ENCODE results near the gene NSRP1.

NSRP1 gene

DNA sequence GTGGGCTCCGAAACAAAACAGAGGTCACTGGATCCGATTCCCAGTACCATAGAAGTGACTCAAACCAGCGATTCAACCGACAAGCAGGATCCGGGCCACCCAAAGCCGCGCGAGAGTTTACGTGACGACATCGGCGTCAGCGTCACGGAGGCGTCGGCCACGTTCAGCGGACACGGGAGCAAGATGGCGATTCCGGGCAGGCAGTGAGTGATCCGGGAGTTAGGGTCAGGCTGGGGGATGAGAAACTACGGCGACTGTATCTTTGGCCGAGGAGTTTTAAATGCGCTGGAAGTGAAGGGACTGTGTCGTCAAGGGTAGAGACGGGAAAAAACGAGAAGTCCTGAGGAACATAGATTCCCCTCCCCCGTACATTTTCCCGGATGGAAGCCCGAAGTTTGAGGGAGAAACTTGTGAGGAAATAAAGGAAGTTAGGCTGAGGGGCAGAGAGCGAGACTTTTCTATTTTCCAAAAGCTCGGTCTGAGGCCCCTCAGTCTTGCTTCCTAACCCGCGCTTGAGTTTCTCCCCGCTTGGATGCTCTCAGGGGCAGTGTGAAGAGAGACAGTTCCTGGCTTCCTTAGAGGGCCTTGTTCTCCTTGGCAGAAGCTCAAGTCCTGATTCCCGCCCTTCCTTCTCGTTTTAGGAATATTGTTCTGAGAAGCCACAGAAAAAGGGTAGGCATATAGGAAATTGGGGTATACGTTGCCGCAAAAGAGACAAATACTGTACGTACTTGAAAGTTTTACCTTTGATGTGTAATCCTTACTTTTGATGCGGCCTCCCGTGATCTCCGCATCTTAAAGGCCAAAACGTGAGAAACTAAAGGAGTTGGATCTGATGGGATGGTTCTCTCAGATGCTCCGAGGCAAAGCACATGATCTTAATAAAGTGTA is at the start of gene NSRP1 (continued):
- TF ChIP-seq ZNF341 (tag by site-specific recombination; IDR thresholded peaks at IDR 0.05; ENCODE audit: low read depth): 0 out of 2 replicates have a peak, but pooled peaks have one; percentile 9
- TF ChIP-seq, protein P1, sequence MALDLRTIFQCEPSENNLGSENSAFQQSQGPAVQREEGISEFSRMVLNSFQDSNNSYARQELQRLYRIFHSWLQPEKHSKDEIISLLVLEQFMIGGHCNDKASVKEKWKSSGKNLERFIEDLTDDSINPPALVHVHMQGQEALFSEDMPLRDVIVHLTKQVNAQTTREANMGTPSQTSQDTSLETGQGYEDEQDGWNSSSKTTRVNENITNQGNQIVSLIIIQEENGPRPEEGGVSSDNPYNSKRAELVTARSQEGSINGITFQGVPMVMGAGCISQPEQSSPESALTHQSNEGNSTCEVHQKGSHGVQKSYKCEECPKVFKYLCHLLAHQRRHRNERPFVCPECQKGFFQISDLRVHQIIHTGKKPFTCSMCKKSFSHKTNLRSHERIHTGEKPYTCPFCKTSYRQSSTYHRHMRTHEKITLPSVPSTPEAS (tag by site-specific recombination; IDR thresholded peaks at IDR 0.05): 0 out of 2 replicates have a peak, but pooled peaks have one; percentile 28
- peak; percentile 94 for TF ChIP-seq ZBTB21 (tag by site-specific recombination; IDR thresholded peaks at IDR 0.05)
- TF ChIP-seq REPIN1 (tag by site-specific recombination; IDR thresholded peaks at IDR 0.05; ENCODE audit: low read depth): 0 out of 2 replicates have a peak, but pooled peaks have one; percentile 63
- peak; percentile 89; the same call in 1 of the 2 replicates for TF ChIP-seq ZNF2 (tag by site-specific recombination; IDR thresholded peaks at IDR 0.05)
- 0 out of 2 replicates have a peak, but pooled peaks have one; percentile 12 for TF ChIP-seq ZNF654 (tag by site-specific recombination; IDR thresholded peaks at IDR 0.05; ENCODE audit: low read depth)
- TF ChIP-seq ZFHX2 (tag by site-specific recombination; conservative IDR thresholded peaks at IDR 0.05): peak; percentile 46; the same call in 1 of the 2 replicates
- TF ChIP-seq, protein P2, sequence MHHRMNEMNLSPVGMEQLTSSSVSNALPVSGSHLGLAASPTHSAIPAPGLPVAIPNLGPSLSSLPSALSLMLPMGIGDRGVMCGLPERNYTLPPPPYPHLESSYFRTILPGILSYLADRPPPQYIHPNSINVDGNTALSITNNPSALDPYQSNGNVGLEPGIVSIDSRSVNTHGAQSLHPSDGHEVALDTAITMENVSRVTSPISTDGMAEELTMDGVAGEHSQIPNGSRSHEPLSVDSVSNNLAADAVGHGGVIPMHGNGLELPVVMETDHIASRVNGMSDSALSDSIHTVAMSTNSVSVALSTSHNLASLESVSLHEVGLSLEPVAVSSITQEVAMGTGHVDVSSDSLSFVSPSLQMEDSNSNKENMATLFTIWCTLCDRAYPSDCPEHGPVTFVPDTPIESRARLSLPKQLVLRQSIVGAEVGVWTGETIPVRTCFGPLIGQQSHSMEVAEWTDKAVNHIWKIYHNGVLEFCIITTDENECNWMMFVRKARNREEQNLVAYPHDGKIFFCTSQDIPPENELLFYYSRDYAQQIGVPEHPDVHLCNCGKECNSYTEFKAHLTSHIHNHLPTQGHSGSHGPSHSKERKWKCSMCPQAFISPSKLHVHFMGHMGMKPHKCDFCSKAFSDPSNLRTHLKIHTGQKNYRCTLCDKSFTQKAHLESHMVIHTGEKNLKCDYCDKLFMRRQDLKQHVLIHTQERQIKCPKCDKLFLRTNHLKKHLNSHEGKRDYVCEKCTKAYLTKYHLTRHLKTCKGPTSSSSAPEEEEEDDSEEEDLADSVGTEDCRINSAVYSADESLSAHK (tag by site-specific recombination; IDR thresholded peaks at IDR 0.05): peak; percentile 42; the same call in 1 of the 2 replicates
- TF ChIP-seq, protein P3, sequence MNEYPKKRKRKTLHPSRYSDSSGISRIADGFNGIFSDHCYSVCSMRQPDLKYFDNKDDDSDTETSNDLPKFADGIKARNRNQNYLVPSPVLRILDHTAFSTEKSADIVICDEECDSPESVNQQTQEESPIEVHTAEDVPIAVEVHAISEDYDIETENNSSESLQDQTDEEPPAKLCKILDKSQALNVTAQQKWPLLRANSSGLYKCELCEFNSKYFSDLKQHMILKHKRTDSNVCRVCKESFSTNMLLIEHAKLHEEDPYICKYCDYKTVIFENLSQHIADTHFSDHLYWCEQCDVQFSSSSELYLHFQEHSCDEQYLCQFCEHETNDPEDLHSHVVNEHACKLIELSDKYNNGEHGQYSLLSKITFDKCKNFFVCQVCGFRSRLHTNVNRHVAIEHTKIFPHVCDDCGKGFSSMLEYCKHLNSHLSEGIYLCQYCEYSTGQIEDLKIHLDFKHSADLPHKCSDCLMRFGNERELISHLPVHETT (tag by site-specific recombination; IDR thresholded peaks at IDR 0.05): peak; percentile 94
- TF ChIP-seq ZNF629 (tag by site-specific recombination; IDR thresholded peaks at IDR 0.05): peak; percentile 97
- peak; percentile 83 for TF ChIP-seq SP7 (tag by site-specific recombination; IDR thresholded peaks at IDR 0.05)
- peak; percentile 42 for TF ChIP-seq KLF8 (tag by site-specific recombination; IDR thresholded peaks at IDR 0.05)
- TF ChIP-seq, protein P4, sequence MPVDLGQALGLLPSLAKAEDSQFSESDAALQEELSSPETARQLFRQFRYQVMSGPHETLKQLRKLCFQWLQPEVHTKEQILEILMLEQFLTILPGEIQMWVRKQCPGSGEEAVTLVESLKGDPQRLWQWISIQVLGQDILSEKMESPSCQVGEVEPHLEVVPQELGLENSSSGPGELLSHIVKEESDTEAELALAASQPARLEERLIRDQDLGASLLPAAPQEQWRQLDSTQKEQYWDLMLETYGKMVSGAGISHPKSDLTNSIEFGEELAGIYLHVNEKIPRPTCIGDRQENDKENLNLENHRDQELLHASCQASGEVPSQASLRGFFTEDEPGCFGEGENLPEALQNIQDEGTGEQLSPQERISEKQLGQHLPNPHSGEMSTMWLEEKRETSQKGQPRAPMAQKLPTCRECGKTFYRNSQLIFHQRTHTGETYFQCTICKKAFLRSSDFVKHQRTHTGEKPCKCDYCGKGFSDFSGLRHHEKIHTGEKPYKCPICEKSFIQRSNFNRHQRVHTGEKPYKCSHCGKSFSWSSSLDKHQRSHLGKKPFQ (tag by site-specific recombination; IDR thresholded peaks at IDR 0.05): peak; percentile 44
- no peak for TF ChIP-seq ZNF214 (tag by site-specific recombination; IDR thresholded peaks at IDR 0.05; ENCODE audit: borderline replicate concordance)
- TF ChIP-seq, protein P5, sequence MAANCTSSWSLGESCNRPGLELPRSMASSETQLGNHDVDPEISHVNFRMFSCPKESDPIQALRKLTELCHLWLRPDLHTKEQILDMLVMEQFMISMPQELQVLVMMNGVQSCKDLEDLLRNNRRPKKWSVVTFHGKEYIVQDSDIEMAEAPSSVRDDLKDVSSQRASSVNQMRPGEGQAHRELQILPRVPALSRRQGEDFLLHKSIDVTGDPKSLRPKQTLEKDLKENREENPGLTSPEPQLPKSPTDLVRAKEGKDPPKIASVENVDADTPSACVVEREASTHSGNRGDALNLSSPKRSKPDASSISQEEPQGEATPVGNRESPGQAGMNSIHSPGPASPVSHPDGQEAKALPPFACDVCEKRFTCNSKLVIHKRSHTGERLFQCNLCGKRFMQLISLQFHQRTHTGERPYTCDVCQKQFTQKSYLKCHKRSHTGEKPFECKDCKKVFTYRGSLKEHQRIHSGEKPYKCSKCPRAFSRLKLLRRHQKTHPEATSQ (tag by site-specific recombination; IDR thresholded peaks at IDR 0.05): no peak
- TF ChIP-seq, protein P6, sequence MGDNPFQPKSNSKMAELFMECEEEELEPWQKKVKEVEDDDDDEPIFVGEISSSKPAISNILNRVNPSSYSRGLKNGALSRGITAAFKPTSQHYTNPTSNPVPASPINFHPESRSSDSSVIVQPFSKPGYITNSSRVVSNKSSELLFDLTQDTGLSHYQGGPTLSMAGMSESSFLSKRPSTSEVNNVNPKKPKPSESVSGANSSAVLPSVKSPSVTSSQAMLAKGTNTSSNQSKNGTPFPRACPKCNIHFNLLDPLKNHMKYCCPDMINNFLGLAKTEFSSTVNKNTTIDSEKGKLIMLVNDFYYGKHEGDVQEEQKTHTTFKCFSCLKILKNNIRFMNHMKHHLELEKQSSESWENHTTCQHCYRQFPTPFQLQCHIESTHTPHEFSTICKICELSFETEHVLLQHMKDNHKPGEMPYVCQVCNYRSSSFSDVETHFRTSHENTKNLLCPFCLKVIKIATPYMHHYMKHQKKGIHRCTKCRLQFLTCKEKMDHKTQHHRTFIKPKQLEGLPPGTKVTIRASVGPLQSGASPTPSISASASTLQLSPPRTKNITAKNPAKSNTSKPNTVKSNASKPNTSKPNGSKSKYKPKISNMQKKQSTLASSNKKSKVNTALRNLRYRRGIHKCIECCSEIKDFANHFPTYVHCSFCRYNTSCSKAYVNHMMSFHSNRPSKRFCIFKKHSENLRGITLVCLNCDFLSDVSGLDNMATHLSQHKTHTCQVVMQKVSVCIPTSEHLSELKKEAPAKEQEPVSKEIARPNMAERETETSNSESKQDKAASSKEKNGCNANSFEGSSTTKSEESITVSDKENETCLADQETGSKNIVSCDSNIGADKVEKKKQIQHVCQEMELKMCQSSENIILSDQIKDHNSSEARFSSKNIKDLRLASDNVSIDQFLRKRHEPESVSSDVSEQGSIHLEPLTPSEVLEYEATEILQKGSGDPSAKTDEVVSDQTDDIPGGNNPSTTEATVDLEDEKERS (tag by site-specific recombination; IDR thresholded peaks at IDR 0.05): peak; percentile 84; the same call in 1 of the 2 replicates
- no peak for TF ChIP-seq ZNF10 (tag by site-specific recombination; IDR thresholded peaks at IDR 0.05)
- TF ChIP-seq ZNF585B (tag by site-specific recombination; IDR thresholded peaks at IDR 0.05): no peak
- peak; percentile 54; the same call in 1 of the 2 replicates for TF ChIP-seq ZFP37 (tag by site-specific recombination; IDR thresholded peaks at IDR 0.05)
- TF ChIP-seq, protein P7, sequence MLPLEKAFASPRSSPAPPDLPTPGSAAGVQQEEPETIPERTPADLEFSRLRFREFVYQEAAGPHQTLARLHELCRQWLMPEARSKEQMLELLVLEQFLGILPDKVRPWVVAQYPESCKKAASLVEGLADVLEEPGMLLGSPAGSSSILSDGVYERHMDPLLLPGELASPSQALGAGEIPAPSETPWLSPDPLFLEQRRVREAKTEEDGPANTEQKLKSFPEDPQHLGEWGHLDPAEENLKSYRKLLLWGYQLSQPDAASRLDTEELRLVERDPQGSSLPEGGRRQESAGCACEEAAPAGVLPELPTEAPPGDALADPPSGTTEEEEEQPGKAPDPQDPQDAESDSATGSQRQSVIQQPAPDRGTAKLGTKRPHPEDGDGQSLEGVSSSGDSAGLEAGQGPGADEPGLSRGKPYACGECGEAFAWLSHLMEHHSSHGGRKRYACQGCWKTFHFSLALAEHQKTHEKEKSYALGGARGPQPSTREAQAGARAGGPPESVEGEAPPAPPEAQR (tag by site-specific recombination; IDR thresholded peaks at IDR 0.05): 0 out of 2 replicates have a peak, but pooled peaks have one; percentile 59
- TF ChIP-seq ZNF175 (tag by site-specific recombination; IDR thresholded peaks at IDR 0.05): no peak
- TF ChIP-seq ZNF544 (tag by site-specific recombination; IDR thresholded peaks at IDR 0.05): no peak
- peak; percentile 93 for TF ChIP-seq YY1 (tag by site-specific recombination; IDR thresholded peaks at IDR 0.05)
- TF ChIP-seq ZNF112 (tag by site-specific recombination; IDR thresholded peaks at IDR 0.05): no peak
- no peak for TF ChIP-seq ZNF426 (tag by site-specific recombination; IDR thresholded peaks at IDR 0.05)
- TF ChIP-seq ZNF501 (tag by site-specific recombination; IDR thresholded peaks at IDR 0.05): peak; percentile 94
